GM21367 (cell line): ENCODE results near the gene MSN.

Source experiments
- ATAC-seq: cut with Tn5 transposase; IDR thresholded peaks from one replicate; pipeline ENCODE4 v1.9.1; 2021; ENCODE audit not compliant: unreplicated experiment

The MSN gene

DNA sequence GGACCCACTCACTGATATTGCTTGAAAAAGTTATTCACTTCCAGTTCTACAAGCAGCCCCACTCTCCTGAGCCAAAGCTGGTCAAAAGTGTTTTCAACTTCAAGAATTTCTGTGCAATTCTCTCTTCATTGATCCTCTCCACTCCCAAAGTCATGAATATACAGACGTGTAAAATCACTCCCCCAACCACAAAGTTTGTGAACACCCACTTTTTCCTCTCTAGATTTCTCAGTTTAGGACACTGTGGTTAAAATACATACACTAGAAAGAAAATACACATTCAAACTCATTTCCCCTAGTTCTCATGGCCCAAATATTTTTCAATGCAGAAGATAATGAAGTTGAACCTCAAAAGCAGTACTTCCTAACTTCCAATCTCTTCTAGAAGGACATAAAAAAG lies 116.3 kb downstream of the MSN start:
- ATAC-seq, result peak; percentile 51
